Ovary (tissue), 9 donors: Measurements from ENCODE around the gene QRICH2. TPM values are rescaled to one million over a fixed set of nuclear protein-coding genes. Genes with fewer than 3 reads are reported as not detected.

ENCODE experiments used
- DNase-seq, 5 donors: peaks; one replicate each; pipeline ENCODE4 v3.0.0-alpha.2; 2019 to 2020
- H3K27ac ChIP-seq, 2 donors: fragments of 200-600 bp; one replicate each; pipeline versions ENCODE4 v1.5.1 to v1.8.0; 2019 to 2022
- H3K27me3 ChIP-seq: fragments of 200-600 bp; one replicate; pipeline ENCODE4 v1.8.0; 2022
- H3K36me3 ChIP-seq: fragments of 200-600 bp; sonication (generic); one replicate; pipeline ENCODE4 v1.5.1; 2019
- H3K4me1 ChIP-seq: one replicate; pipeline ENCODE4 v1.8.1; 2013; ENCODE audit warnings: mild to moderate bottlenecking, moderate library complexity; ENCODE audit not compliant: insufficient read depth
- H3K4me3 ChIP-seq: fragments of 200-600 bp; sonication (generic); one replicate; pipeline ENCODE4 v1.5.1; 2017
- H3K9me3 ChIP-seq, 2 donors: fragments of 200-600 bp in 1 of 2; sonication (generic) in 1 of 2; one replicate each; pipeline versions ENCODE4 v1.5.1 to v1.8.1; 2013 to 2019; ENCODE audit warnings: mild to moderate bottlenecking in 1 of 2, moderate library complexity in 1 of 2
- EP300 ChIP-seq: sonication (generic); formaldehyde crosslinking; IDR thresholded peaks from one replicate; pipeline ENCODE4 v1.6.1; 2017; ENCODE audit warnings: antibody characterized with exemption
- POLR2A ChIP-seq: fragments of 450-650 bp; IDR thresholded peaks from one replicate; pipeline ENCODE4 v1.6.1; 2017; ENCODE audit warnings: antibody characterized with exemption, mild to moderate bottlenecking, moderate library complexity
- WGBS, 3 donors: extraction: QIAGEN DNeasy Blood & Tissue Kit in 1 of 3; methylation state at CpG; one replicate each; pipeline versions ENCODE4 v1.1.5 to v1.1.7; 2013 to 2017; 5-methylcytosine and 5-hydroxymethylcytosine counted together
- intact Hi-C, 4 donors: fragments of 100-400 bp; cut with DNase I; formaldehyde crosslinking; loops; one replicate each; pipeline versions ENCODE4 v1.11.0 to v1.15.1; 2022 to 2023
- polyA plus RNA-seq, 2 donors: library from polyadenylated mRNA; stranded (reverse); fragments of 200-250 nt in 1 of 2; fragments of 350-450 nt in 1 of 2; fragmentation: Illumina TruSeq in 1 of 2; extraction: RNeasy Lipid Tissue Mini Kit (QIAGEN cat#74804) in 1 of 2; gene quantifications; one replicate each; pipeline ENCODE4 v1.2.3, GENCODE V29; 2013 to 2014
- total RNA-seq, 7 donors: library from RNA; depleted of rRNA in 2 of 7; stranded (reverse); fragments of >200 nt in 2 of 7; fragmentation: NEBNext Ultra II Directional in 3 of 7; extraction: Animal tissue kit (Norgen Biotek cat#: 25700) in 3 of 7; gene quantifications; one replicate each; pipeline versions ENCODE4 v1.1.0 to v1.2.4, GENCODE V29; 2016 to 2023
- TF ChIP-seq, protein P1 (sequence below), 3 donors: fragments of 450-650 bp in 2 of 3; fragments of 200-600 bp in 1 of 3; IDR thresholded peaks; one replicate each; pipeline versions ENCODE4 v1.5.1 to v1.8.0; 2016 to 2022; ENCODE audit warnings: antibody characterized with exemption in 3 of 3, mild to moderate bottlenecking in 1 of 3
- donor health status: DM: no; HTN: no; CAD: no; lungs with moderate emphysema.
- donor health status: DM: no; HTN: no; CAD: no.
- donor health status: Bipolar disorder and iron deficiency.
- donor health status: DM: yes; HTN: yes; CAD: no.
- donor health status: DM: no; HTN: no; CAD: no.
- donor health status: DM: yes; HTN: yes; CAD: no.

Gene QRICH2
- total and polyA plus RNA-seq, 9 donors: 0.42 to 3.8 (median 1.5) TPM

DNA sequence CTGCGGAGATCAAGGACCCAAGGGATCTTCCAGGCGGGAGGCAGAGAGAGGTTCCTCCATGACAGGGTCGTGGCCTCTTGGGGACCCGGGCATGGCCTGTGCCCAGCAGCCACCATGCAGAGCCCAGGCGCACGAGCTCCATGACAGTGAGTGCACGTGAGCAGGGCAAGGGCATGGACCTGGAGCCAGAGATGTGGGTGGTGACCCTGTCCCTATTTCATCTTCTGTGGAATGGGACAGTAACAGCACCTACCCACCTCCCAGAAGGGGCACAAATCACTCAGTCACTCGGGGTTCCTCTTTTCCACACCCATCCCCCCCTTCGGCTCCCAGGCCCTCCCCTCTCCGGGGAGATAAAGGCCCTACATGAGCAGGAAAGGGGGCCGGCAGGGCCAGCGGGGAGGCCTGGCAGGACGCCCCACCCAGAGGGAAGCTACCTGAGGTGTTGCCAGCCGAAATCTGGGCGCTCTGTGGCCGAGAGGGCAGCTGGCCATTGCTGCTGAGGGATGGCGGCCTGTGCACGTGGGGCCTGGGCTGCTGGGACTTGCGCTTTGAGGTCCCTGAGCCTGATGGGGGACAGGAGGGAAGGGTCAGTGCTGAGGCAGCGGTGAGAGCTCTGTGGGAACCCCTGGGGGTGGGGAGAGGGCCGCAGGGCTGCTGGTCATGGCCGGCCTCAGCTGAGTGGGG is 32.6 kb downstream of the QRICH2 start:
- H3K36me3 ChIP-seq: no peaks in the 10 kb centered on the region
- H3K9me3 ChIP-seq: no peaks in the 10 kb centered on the region
- TF ChIP-seq, protein P1, sequence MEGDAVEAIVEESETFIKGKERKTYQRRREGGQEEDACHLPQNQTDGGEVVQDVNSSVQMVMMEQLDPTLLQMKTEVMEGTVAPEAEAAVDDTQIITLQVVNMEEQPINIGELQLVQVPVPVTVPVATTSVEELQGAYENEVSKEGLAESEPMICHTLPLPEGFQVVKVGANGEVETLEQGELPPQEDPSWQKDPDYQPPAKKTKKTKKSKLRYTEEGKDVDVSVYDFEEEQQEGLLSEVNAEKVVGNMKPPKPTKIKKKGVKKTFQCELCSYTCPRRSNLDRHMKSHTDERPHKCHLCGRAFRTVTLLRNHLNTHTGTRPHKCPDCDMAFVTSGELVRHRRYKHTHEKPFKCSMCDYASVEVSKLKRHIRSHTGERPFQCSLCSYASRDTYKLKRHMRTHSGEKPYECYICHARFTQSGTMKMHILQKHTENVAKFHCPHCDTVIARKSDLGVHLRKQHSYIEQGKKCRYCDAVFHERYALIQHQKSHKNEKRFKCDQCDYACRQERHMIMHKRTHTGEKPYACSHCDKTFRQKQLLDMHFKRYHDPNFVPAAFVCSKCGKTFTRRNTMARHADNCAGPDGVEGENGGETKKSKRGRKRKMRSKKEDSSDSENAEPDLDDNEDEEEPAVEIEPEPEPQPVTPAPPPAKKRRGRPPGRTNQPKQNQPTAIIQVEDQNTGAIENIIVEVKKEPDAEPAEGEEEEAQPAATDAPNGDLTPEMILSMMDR (IDR thresholded peaks at IDR 0.05): no peak
- TF ChIP-seq EP300 (no peak), POLR2A (no peak)
- H3K27me3 ChIP-seq: no peaks in the 10 kb centered on the region
- WGBS, 3 donors: 86 to 88% (median 87%) methylated on average over 21 to 22 of the region's 22 CpGs
- no peak overlapping the region for H3K27ac ChIP-seq
- H3K4me3 ChIP-seq: no peak overlapping the region
- intact Hi-C loops: loop anchor here in 3 of 4 donors (5.0 to 10.0 kb wide), 5 partner anchors 91 to 361 kb away; no protein-coding TSS in a partner anchor
- DNase-seq: no peak
- H3K4me1 ChIP-seq: peaks cover 11% of the 10 kb centered on the region

GRCh38 chr17:76274112-76274956 is 33.7 kb downstream of the QRICH2 start:
- peaks cover 10% of the 10 kb centered on the region for H3K4me1 ChIP-seq
- H3K9me3 ChIP-seq: no peaks in the 10 kb centered on the region
- no peak overlapping the region for H3K27ac ChIP-seq
- no peak overlapping the region for H3K4me3 ChIP-seq
- TF ChIP-seq, protein P1 (IDR thresholded peaks at IDR 0.05): no peak
- TF ChIP-seq EP300 (no peak), POLR2A (no peak)
- WGBS, 3 donors: 48 to 58% (median 49%) methylated on average over 21 of the region's 21 CpGs
- no peaks in the 10 kb centered on the region for H3K36me3 ChIP-seq
- no peak for DNase-seq
- no peaks in the 10 kb centered on the region for H3K27me3 ChIP-seq
- intact Hi-C loops: loop anchor here in 3 of 4 donors (10.0 kb wide), 3 partner anchors 90 to 360 kb away; no protein-coding TSS in a partner anchor

DNA sequence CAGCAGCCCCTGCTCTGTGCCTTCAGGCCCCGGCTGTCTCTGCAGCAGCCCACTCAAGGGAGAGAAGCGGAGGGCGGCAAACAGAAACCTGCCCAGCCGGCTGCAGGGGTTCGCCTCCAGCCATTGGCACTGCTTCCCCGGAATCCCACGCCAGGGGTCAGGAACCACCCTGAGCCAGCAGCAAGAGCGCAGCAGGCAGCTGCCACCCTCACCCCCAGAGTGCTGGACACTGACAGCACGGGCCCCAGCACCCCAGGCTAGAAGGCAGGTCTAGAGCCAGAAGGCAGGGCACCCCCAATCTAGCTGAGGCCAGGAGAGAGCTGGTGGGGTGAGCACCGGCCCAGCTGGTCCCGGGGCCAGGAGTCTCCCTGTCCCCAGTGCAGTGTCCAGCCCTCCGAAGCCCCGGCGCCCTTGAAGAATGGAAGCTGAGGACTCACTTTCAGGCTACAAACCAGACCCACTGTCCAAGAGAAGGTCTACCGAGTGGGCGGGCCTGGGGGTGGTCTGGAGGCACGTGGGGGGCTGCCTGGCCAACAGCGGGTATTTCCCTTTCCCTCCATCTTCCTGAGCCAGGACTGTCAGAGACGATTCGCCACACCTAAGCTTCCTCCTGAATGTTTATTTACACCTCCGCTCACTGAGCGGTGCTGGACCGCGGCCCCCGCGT is 34.5 kb downstream of the QRICH2 start:
- 57 to 68% (median 66%) methylated on average over 24 to 26 of the region's 26 CpGs for WGBS, 3 donors
- Histone ChIP-seq H3K36me3 (no peaks in the 10 kb centered on the region), H3K27ac (no peak overlapping the region), H3K27me3 (no peaks in the 10 kb centered on the region), H3K9me3 (no peaks in the 10 kb centered on the region), H3K4me1 (peaks cover 9% of the 10 kb centered on the region), H3K4me3 (no peak overlapping the region)
- intact Hi-C loops: loop anchor here in 3 of 4 donors (10.0 kb wide), 3 partner anchors 89 to 359 kb away; no protein-coding TSS in a partner anchor
- no peak for TF ChIP-seq POLR2A
- TF ChIP-seq, protein P1 (IDR thresholded peaks at IDR 0.05): no peak
- TF ChIP-seq EP300: no peak
- no peak for DNase-seq
